Activated CD8-positive, alpha-beta memory T cell treated with anti-CD3 and anti-CD28 coated beads, Interleukin-2, amount 50 U/mL, for 24 hours (primary cell): ENCODE results near the gene CALCB.
"Not testable (repeated sequence)": the region's sequence is repeated elsewhere in the genome, so short reads cannot be mapped to it uniquely, and the experiment has no call there.

Experiments used
- DNase-seq: peaks from one replicate; pipeline ENCODE4 v3.0.0-alpha.2; 2020; ENCODE audit errors: extremely low read depth

The CALCB gene, protein sequence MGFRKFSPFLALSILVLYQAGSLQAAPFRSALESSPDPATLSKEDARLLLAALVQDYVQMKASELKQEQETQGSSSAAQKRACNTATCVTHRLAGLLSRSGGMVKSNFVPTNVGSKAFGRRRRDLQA

GRCh38 chr11:15073361-15074205 lies at the start of gene CALCB:
TSS of gene CALCB (plus strand) at chr11:15073593. CDS start at chr11:15074719, 1,126 bp downstream.
- no peak for DNase-seq

- DNase-seq, result no peak
These were observed 46.4 kb upstream of the CALCB start for GRCh38 chr11:15027011-15027410.

DNA sequence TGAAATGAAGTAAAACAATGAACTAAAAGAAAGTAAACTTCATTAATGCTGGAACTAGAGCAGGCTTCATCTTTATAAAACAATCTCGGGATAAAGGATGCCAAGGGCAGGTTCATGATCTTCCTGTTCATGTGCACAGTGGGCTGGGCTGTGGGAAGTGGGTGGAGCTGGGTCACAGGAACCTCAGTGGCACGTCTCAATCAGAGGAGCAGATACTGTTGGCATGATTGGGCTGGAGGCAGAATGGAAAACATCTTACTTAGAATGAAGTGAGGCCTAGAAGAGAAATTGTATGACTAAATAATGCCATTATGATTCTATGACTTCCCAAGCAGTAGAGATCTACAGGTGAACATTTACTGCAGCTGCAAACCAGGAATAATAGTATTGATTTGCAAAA lies 45.4 kb upstream of the CALCB start:
- no peak for DNase-seq

DNA sequence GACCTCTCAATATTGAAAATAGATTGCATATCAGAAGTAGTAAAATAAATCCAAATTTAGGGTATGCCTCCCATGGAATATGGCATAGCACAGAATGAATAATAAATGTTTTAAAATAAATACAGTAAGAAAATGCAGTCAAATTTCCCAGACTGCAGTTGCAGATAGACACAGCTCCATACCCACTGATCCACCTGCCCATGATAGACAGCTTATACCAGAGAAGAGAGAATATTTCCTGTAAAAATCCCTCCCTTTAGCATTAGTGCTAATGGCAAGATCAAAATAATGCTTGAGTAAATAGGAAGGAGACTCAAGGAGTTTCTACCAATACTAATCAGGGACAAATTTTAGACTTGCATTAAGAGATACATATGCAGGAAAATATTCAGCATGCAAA lies 45.0 kb upstream of the CALCB start:
- DNase-seq, result no peak

DNA sequence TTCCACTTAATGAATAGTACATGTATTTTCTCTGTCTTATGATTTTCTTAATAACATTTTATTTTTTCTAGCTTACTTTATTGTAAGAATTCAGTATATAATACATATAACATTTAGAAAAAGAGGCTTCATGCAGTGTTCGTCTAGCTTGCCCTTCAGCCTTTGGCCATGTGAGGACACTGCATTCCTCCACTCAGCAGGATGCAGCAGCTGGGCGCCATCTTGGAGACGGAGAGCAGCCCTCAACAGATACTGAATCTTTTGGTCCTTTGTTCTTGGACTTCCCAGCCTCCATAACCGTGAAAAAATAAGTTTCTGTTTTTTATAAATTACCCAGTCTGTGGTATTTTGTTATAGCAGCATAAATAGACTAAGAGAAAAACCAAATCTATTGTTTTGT lies 41.4 kb upstream of the CALCB start:
- DNase-seq, result not testable (repeated sequence)

GRCh38 chr11:15034687-15035267 lies 38.6 kb upstream of the CALCB start:
- no peak for DNase-seq

DNA sequence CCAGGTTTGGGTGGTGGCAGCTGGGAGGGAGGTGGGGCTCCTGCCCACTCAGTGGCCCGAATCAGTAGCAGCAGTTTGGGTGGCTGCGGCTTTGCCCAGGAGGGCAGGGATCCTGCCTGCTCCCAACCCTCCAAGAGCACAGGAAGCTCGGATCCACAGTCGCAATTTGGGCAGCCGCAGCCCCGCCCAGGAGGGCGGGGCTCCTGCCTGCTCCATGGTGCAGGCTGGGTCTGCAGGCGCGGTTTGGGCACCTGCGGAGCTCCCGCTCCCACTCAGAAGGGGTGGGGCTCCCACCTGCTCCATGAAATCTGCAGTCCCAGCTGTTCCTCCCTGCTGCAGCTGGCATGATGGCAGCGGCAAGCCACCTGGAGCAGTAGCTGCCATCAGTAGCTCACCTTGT lies 38.1 kb upstream of the CALCB start:
- DNase-seq, result no peak

DNA sequence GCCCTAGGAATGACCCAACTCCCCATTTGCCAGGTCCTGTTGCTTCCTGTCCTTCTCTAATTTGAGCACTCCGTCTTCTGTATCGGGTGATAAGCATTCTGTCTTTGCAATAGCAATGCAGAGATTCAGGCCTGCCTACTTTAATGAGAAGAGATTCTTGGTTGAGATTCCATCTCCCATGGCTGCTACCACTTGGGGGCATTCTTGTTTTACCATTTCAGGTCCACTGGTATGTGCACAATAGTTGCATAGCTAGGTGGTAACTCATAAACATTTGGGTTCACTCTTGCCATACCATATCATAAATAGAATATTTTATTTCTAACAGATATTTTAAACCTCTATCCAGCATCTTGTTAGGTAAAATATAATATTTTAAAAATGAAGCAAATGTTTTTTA lies 34.4 kb upstream of the CALCB start:
- no peak for DNase-seq

- DNase-seq, result no peak
These were observed 28.2 kb upstream of the CALCB start for GRCh38 chr11:15045209-15045608.

DNA sequence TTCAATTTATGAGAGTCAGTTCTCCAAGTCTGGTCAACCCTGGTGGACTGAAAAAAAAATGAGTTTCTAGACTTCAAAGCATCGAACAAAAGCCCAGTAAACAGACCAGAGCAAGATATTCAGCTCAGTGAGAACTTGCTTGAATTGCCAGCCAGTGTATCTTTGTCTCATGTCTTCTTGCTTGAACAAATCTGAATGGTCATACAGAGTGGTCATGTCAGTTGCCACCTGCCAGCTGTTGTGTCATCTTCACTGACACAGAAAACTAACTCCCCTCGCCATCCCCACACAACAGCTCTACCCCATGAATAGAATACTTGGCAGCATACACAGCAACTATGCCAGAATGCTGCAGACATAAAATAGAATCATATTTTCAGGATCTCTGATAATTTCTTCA lies 27.5 kb upstream of the CALCB start:
- no peak for DNase-seq

- DNase-seq, result not testable (repeated sequence)
These were observed 26.7 kb upstream of the CALCB start for GRCh38 chr11:15046673-15047072.

GRCh38 chr11:15048616-15049015 lies 24.8 kb upstream of the CALCB start:
- no peak for DNase-seq

- DNase-seq, result no peak
These were observed 20.2 kb upstream of the CALCB start for GRCh38 chr11:15053191-15053685.

DNA sequence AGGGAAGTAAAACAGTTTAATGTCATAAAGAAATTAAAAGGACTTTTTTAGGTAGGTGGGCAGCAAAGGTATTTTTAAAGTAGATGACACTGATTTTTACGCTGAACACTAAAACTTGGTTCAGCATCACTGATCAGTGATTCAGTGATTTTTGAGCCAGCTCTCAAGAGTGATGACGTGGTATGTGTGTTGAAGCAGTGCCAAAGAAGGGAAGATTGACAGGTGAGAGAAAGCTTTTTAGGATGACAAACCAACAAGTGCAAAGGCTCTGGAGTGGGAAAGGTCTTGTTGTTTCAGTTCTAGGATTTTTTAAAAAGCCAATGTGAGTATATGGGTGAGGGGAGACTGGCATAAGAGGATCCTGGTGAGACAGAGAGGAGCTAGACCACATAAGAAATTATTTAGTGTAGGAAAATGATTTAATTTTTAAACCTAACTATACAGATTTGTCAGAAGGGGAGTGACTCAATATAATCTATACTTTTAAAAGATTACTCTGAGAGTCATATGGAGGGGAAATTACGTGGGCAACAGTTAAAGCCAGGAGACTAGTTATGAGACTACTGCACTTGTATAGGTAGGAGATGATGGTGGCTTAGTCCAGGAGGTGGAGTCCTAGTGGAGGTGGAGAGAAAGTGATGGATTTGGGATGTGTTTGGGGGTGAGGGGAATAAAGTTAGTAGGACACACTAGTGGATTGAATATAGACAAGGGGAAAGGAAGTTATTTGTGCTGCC lies 17.6 kb upstream of the CALCB start:
- DNase-seq, result no peak

- no peak for DNase-seq
These were observed 16.1 kb upstream of the CALCB start for GRCh38 chr11:15057329-15057728.

GRCh38 chr11:15059132-15059915 lies 14.1 kb upstream of the CALCB start:
- no peak for DNase-seq

DNA sequence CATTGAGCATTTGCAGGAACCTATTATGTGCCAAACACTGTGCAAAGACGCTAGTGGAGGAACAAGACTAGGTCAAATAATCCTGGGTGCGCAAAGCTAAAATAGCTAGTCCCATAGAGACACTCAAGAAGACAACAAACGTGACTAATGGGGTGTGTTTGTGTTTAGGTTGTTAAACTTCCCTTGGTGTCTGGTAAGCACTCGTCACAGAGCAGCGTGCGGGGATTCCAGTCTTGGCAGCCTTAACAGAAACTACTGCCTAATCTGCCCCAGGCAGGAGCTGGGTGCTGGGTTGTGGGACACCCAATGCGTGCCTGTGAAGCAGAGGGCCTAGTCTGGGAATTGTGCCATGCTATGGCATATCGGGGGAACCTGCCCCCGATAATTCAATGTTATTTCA lies 10.8 kb upstream of the CALCB start:
- DNase-seq, result no peak

DNA sequence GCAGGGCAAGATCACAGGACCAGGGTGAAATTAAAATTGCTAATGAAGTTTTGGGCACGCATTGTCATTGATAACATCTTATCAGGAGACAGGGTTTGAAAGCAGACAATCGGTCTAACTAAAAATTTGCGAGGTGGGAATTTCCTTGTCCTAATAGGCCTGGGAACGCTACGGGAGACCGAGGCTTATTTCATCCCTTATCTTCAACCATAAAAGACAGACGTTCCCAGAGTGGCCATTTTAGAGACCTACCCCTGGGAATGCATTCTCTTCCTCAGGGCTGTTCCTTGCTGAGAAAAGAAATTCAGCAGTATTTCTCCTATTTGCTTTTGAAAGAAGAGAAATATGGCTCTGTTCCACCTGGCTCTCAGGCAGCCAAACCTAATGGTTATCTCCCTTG lies 3.6 kb upstream of the CALCB start:
- not testable (repeated sequence) for DNase-seq

- DNase-seq, result no peak
These were observed 1.7 kb upstream of the CALCB start for GRCh38 chr11:15071556-15072255.

DNA sequence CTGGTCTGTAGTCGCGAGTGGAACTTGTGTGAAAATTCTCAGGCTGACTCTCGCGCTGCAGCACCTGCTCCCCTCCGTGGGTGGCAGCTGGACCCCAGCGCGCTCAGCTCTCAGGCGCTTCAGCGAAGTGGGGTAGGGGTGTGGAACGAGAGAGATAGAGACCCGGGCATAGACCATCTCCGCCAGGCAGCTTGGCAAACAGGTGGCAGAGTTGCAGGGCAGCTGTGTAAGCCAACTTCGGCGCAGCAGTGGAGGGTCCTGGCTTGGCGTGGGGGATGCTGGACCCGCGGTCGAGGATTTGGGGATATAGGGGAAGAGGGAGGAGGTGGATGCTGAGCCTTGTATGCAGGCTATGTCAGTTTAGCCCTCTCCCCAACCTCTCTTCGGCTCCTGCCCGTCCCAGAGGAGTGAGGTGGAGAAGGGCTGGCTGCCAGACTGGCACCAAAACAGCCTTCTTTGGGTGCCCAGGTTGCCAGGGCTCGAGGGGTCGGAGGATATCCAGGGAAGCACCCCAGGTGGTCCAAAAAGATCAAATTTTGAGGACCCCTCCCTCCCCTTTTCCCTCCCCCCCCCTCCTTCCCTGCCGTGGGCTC lies 746 bp upstream of the CALCB start:
- DNase-seq, result no peak
